Anterior cingulate cortex (tissue), 58 donors: ENCODE results near the gene FIBP.
"Not testable (repeated sequence)": the region's sequence is repeated elsewhere in the genome, so short reads cannot be mapped to it uniquely, and the experiment has no call there.

ENCODE experiments used
- DNase-seq, 58 donors: peaks; one replicate each; lab custom pipeline; 2025; lab: John Stamatoyannopoulos, UW

Gene FIBP

DNA sequence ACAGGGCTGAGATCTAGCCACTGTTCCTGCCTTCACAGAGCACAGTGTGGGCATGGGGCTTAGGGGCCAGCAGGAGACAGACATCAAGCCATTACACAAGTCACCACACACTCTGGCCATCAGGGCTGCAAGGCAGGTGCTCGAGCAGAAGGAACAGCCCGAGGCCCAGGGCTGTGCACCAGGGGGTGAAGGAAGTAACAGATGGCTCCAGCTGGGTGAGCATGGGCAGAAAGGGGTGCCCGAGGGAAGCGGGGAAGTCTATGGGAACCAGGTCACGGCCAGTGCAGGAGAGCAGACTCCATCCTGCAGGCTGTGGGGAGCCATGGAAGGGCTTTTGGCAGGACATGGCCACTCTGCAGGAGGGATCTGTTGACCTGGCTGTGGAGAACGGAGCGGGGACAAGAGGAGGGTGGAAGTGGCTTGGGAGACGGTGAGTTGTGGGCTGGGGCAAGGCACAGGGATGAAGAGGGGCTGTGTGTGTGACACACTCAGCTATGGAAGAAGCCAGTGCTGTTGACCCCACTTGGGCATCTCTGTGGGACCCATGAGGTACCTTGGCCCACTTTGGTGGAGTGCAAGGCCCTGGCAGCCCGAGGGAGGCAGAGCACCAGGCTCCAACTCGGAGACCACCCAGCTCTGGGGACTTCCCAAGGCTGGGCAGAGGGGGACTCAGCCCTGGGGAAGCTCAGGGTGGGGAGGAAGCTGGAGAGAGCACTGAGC is 27.0 kb upstream of the FIBP start:
- DNase-seq, result peak in 1 of 58 donors; percentile 31

- no peak for DNase-seq
Observed at GRCh38 chr11:65912845-65913244, 24.6 kb upstream of the FIBP start.

DNA sequence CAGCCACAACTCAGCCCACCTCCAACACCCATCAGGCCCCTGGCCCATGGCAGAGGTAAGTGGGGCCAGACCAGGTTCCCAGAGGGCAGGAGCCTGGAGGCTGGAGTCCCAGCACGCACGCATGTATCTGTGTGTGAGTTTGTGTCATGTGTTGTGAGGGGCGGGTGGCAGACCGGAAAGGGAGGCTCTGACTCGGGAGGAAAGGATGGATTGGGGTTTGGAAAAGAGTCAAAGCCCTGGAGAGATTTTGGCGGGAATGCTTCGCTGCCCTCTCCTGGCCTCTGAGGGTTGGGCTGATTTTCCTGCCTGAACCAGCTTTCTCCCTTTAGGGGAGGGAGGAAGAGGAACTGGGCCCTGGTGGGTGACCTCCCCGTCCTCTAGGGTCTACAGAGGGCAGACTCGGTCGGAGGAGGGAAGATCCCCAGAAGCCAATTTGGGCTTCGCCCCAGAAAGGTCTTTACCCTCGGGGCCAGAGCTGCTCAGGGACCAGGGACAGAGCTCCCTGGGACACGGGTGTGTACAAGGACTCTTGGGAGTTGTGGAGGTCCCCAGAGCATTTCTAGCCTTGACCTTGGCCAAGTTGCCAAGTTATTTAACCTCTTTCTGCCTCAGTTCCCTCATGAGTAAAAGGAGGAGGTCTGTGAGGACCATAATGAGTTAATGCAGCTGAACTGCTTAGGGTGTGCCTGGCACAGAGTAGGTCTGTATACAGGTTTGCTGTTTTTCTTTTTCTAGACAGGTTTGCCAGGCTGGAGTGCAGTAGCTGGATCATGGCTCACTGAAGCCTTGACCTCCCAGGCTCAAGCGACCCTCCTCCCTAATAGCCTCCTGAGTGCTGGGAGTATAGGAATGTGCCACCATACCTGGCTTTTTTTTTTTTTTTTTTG is 23.7 kb upstream of the FIBP start:
- no peak for DNase-seq

DNA sequence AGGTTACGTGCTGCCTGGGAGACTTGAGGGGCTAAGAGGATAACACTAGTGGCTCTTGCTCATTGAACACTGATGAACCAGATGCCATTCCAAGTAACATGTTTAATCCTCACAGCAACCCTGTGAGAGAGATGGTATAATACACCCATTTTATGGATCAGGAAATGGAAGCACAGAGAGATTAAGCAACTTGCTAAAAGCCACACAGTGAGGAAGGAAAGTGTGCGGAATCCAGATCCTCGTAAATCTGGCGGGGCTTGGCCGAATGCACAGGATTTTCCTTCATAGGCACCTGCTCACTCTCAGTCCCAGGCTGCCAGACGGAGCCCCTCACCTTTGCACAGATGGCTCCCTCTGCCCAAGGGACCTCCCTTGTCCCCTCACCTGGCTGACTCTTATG is 19.6 kb upstream of the FIBP start:
- no peak for DNase-seq

GRCh38 chr11:65906602-65907001 is 18.3 kb upstream of the FIBP start:
- DNase-seq, result no peak

DNA sequence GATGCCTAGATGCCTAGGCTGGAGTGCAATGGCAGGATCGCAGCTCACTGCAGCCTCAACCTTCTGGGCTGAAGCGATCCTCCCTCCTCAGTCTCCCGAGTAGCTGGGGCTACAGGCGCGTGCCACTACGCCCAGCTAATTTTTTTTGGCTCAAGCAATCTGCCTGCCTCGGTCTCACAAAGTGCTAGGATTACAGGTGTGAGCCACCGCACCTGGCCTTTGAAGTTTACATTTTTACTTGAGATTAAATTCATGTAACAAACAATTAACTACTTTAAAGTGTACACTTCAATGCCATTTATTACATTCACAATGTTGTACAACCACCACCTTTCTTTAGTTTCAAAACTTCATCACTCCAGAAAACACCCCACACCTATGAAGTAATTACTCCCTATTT is 15.4 kb upstream of the FIBP start:
- DNase-seq, result no peak

DNA sequence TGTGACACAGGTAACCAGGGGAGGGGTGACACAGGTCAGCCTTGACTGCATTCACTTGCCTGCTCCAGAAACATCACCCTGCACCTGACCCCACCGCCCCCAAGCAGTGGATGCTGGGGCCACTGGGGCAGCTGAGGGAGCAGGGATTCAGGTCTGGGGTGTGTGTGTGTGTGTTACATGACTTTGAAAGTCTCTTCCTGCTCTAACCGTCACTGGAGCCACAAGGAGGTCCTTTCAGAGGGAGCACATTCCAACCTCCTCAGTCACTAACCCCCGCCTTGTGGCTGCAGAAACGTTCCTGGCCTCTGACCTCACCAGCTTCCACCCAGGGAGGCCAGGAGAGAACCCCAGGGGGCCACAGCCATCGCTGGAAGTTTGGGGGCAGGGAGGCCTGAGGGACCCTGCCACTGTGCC is 14.8 kb upstream of the FIBP start:
- DNase-seq, result no peak

DNA sequence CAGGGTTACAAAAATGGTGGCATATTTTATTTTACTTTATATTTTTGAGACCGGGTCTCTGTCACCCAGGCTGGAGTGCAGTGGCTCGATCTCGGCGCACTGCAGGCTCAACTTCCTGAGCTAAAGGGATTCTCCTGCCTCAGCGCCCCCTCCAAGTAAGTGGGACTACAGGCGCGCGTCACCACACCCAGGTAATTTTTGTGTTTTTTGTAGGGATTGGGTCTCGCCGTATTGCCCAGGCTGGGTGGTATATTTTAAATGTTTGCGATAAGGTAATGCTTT is 12.6 kb upstream of the FIBP start:
- DNase-seq, result no peak

DNA sequence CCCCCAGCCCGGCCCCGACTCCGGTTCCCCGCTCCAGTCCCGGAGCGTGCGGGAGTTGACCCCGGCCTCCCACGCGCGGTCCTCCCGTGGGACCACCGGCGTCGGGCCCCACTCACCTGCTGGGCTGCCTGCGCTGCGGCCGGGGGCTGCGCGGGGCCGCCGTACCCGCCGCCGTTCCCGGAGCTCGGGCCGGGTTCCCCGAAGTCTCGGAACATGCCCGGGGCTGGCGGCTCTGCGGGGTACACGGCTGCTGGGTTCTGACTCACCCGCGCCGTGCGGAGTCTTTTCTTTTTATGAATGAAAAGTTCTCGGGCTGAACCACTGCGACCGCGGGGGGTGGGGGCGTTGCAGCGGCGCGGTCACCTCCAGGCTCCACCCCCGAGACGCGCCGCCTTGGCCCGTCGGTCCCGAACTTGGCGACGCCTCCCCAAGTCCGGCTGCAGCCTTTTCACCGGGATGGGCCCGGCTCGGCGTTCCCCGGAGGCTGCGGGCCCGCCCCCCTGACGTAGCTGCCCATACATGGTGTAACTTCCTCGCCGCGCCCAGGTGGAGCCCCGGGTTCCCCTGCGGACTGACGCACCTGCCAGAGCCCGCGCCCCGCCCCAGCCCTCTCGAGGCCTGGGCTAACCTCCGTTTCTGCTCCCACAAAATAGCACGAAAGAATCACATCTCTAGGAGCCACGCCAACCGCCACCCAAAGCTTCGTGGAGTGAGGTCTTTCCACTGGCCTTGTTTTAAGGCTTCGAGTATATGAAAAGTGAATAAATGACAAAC is 12.0 kb upstream of the FIBP start, which contains the start of gene FOSL1:
TSS of gene FOSL1 (minus strand) at position 264 of the 774 bp plus-strand sequence. CDS start at position 215, 49 bp downstream.
- peak in 43 of 58 donors; percentile 12 to 89 (median 43) for DNase-seq

DNA sequence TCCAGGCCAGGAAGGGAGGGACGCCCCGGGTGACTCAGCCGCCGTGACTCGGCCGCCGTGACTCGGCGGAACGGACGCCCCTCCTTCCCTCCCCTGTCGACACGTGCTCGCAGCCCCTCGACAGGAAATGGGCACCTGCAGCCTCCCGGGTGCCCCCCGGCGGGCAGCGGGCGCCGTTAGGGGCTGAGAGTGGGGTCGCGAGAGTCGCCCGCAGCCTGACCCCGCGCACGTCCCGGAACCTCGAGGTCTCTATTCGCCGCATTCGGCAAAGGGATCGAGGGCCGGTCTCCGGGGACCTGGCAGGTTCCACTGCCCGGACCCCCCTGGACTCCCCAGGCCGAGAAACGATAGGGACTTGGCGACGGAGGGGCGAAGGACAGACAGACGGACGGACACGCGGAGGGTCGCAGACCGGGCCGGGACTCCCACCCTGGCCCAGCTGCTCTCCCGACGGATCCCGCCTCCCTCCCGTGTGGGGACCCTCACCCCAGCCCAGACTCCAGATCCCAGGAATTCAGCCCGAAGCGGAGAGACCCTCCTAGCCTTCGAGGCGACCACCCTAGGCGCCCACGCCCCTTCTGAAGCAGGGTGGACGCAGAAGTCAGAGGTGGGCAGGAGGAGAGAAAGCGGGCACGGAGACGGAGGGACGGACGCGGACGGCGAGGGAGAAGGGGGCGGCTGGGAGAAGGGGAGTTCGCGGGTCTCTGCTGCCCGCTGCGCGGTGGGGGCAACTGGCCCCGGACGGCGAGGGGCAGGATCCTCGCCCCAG is 11.3 kb upstream of the FIBP start:
- DNase-seq, result peak in 1 of 58 donors; percentile 47

DNA sequence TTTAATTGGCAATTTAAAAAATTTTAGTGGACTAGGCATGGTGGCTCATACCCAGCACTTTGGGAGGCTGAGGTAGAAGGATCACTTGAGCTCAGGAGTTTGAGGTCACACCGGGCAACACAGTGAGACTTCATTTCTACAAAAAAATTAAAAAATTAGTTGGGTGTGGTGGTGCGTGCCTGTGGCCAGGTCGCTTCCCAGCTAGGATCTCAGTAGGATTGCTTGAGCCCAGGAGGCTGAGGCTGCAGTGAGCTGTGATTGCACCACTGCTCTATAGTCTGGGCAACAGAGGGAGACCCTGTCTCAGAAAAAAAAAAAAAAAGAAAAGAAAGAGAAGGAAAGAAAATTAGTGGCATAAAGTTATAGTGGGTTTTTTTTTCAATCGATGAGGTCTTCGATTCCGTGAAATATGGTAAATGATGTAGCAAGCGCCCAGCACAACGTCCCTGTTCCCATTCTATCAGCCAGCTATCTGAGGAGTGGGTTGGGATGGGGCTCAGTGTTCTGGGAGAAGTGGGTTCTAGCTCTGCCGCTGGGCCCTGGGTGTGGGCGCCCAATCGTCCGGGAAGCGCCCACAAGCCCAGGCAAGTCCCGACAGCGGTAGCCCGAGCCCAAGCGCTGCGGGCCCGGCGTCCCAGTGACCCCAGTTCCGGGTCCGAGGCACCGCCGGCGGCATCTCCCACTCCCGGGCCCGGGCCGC is 10.5 kb upstream of the FIBP start:
- no peak for DNase-seq

- DNase-seq, result no peak
Observed at GRCh38 chr11:65897020-65897471, 8.8 kb upstream of the FIBP start.

- DNase-seq, result no peak
Observed at GRCh38 chr11:65896034-65896999, 8.0 kb upstream of the FIBP start.

DNA sequence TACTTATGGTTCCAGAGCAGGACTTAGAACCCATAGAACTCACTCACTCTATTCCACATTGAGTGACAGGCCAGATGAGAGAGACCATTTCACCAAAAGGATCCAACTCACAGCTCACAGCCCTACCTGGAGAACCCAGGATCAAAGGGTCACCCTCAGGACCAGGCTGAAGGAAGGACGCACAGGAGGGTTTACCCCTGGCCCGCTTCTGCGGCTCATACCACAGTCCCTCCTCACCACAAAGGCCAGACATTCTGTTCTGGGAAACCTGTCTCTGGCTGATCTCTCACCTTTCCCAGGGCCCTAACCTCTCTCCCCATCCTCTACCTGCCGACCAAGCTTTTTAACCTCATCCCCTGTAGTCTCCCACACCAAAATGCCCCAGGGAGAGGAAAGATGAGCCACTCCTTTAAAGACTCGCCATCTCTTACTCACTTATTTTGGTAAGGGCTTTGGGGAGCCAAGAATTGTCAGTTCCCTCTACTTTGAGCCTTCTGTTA is 7.3 kb upstream of the FIBP start:
- no peak for DNase-seq

- DNase-seq, result no peak
Observed at GRCh38 chr11:65894034-65894591, 5.8 kb upstream of the FIBP start.

- peak in 7 of 58 donors; percentile 18 to 33 (median 24) for DNase-seq
Observed at GRCh38 chr11:65892661-65893317, 4.5 kb upstream of the FIBP start.

GRCh38 chr11:65892137-65892540 is 3.9 kb upstream of the FIBP start:
- DNase-seq, result not testable (repeated sequence)
